Activated B cell treated with CpG ODN at 0.5 μM for 24 hours (primary cell): ENCODE measurements around the gene MYH6. TPM values are rescaled to one million over a fixed set of nuclear protein-coding genes. Genes with fewer than 3 reads are reported as not detected.

Experiments
- ATAC-seq: fragments of 200-7000 bp; cut with Tn5 transposase; one replicate; pipeline ENCODE4 v1.10.0; 2021; ENCODE audit warnings: low read depth, mild to moderate bottlenecking, moderate library complexity
- CTCF ChIA-PET: fragments of 350-600 bp; sonication (Branson Sonifier 250); formaldehyde crosslinking; loops from one replicate; lab custom pipeline; 2021; ENCODE audit warnings: antibody characterized with exemption; lab: Charles Lee
- POLR2A ChIA-PET: fragments of 350-600 bp; sonication (Branson Sonifier 250); formaldehyde crosslinking; loops from one replicate; lab custom pipeline; 2021; ENCODE audit warnings: antibody characterized with exemption; lab: Charles Lee
- DNase-seq: peaks from one replicate; pipeline ENCODE4 v3.0.0; 2022
- H3K27ac Mint-ChIP-seq: one replicate; pipeline ENCODE4 v1.8.0; 2020; ENCODE audit warnings: mixed read lengths
- H3K27me3 Mint-ChIP-seq: one replicate; pipeline ENCODE4 v1.8.0; 2021; ENCODE audit warnings: mixed read lengths
- H3K36me3 Mint-ChIP-seq: one replicate; pipeline ENCODE4 v1.8.0; 2021; ENCODE audit warnings: low read depth, mixed read lengths
- H3K4me1 Mint-ChIP-seq: one replicate; pipeline ENCODE4 v1.8.0; 2021; ENCODE audit warnings: mixed read lengths
- H3K4me3 Mint-ChIP-seq: one replicate; pipeline ENCODE4 v1.8.0; 2020; ENCODE audit warnings: mild to moderate bottlenecking, mixed read lengths
- H3K9me3 Mint-ChIP-seq: one replicate; pipeline ENCODE4 v1.8.0; 2020; ENCODE audit warnings: mixed read lengths
- CTCF ChIP-seq: fragments of 200-600 bp; IDR thresholded peaks from one replicate; pipeline ENCODE4 v1.8.0; 2022; ENCODE audit warnings: antibody characterized with exemption, mild to moderate bottlenecking
- intact Hi-C: fragments of 100-400 bp; cut with micrococcal nuclease; formaldehyde crosslinking; loops from one replicate; pipeline ENCODE4 v1.15.1; 2024
- total RNA-seq: library from RNA; stranded (reverse); gene quantifications from 2 replicates; pipeline ENCODE4 v1.2.3, GENCODE V29; 2022

The MYH6 gene
- total RNA-seq, 1 donor from 2014 or later: not detected

- ChIA-PET CTCF (no interaction called here), POLR2A (no interaction called here)
- H3K4me3 Mint-ChIP-seq: no peak overlapping the region
- H3K9me3 Mint-ChIP-seq: no peaks in the 10 kb centered on the region
- no peak overlapping the region for H3K27ac Mint-ChIP-seq
- no peak for TF ChIP-seq CTCF
- DNase-seq (no peak), ATAC-seq (no peak)
- H3K4me1 Mint-ChIP-seq: peaks cover 9% of the 10 kb centered on the region
- peaks cover 42% of the 10 kb centered on the region for H3K27me3 Mint-ChIP-seq
- intact Hi-C loops: no loop called here
- no peaks in the 10 kb centered on the region for H3K36me3 Mint-ChIP-seq
Observed at GRCh38 chr14:23355871-23356435, 52.1 kb downstream of the MYH6 start.

GRCh38 chr14:23354990-23355389 lies 53.1 kb downstream of the MYH6 start:
- no peak for TF ChIP-seq CTCF
- no peak overlapping the region for H3K4me3 Mint-ChIP-seq
- POLR2A ChIA-PET: no interaction called here
- no peak for ATAC-seq
- H3K36me3 Mint-ChIP-seq: no peaks in the 10 kb centered on the region
- H3K9me3 Mint-ChIP-seq: no peaks in the 10 kb centered on the region
- H3K27me3 Mint-ChIP-seq: peaks cover 47% of the 10 kb centered on the region
- DNase-seq: no peak
- no peak overlapping the region for H3K27ac Mint-ChIP-seq
- peaks cover 9% of the 10 kb centered on the region for H3K4me1 Mint-ChIP-seq
- CTCF ChIA-PET: no interaction called here
- intact Hi-C loops: no loop called here

- ChIA-PET CTCF (interaction anchor here (1.0 kb wide), 1 partner anchor 27 kb away, joined by 3 read pairs; no protein-coding TSS in a partner anchor), POLR2A (no interaction called here)
- H3K4me3 Mint-ChIP-seq: peak overlapping the region; percentile 66
- no peaks in the 10 kb centered on the region for H3K36me3 Mint-ChIP-seq
- H3K9me3 Mint-ChIP-seq: no peaks in the 10 kb centered on the region
- TF ChIP-seq CTCF: no peak
- H3K27me3 Mint-ChIP-seq: peaks cover 55% of the 10 kb centered on the region
- ATAC-seq (no peak), DNase-seq (no peak)
- intact Hi-C loops: no loop called here
- no peak overlapping the region for H3K27ac Mint-ChIP-seq
- peaks cover 9% of the 10 kb centered on the region for H3K4me1 Mint-ChIP-seq
Observed at GRCh38 chr14:23353433-23353780, 54.7 kb downstream of the MYH6 start.

DNA sequence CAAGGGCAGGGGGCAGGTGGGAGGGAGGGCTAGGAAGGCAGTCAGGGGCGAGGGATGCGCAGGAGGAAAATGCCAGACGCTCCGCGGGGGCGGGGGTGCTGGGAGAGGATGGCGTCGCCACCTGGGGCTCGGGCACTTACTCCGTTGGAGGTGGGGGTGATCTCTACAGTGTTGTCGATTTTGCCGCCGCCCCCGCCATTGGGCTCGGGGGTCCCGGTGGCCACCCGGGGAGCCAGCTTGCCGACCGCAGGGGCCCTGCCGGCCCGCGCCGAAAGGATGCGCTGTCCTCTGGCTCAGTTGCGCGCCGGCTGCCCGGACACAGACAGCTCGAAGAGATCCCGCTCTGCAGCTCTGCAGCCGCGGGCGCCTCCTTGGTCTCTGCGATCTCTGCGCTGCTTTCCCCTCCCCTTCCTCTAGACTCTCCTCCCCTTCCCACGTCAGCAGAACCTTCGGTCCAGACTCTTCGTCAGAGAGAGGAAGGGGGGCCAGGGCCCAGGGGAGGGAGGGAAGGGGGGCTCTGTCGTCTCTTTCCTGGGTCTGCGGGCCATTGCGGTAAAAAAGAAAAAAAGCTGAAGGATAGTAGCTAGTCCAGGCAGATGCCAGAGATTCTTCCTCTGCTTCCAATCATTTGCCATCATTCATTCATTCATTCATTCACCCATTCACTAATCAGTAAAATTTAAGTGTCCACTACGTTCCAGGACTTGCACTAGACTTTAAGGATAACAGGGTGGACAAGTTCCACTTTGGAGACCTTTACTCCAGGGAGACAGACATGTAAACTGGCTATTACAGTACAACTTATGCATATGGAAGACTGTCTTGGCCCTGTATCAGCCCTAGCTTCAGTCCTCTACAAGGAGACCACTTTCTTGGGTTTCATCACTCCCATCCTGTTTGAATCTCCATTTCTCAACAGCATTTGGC lies 55.3 kb downstream of the MYH6 start, which contains the start of gene SLC22A17:
Gene SLC22A17, minus strand, starts transcription at position 382 of the 927 bp plus-strand sequence.
- Mint-ChIP-seq H3K9me3 (no peaks in the 10 kb centered on the region), H3K36me3 (no peaks in the 10 kb centered on the region), H3K27me3 (peaks cover 58% of the 10 kb centered on the region), H3K27ac (no peak within 1 kb of the TSS), H3K4me3 (peak within 1 kb of the TSS; percentile 66), H3K4me1 (peaks cover 9% of the 10 kb centered on the region)
- ChIA-PET POLR2A (interaction anchor here (0.6 to 0.7 kb wide), 3 partner anchors 50 to 787 kb away, joined by 5 read pairs; partner anchors contain the start of gene PPP1R3E), CTCF (interaction anchor here (0.9 to 1.0 kb wide), 2 partner anchors 27 kb away, joined by 3 to 4 read pairs; no protein-coding TSS in a partner anchor)
- intact Hi-C loops: loop anchor here (1.0 kb wide), 1 partner anchor 50 kb away; the partner anchor contains the start of gene PPP1R3E
- TF ChIP-seq CTCF: no peak
- no peak for DNase-seq
- peak; percentile 68 for ATAC-seq
